ENCODE results near the gene PPP1R10.
"Not testable (repeated sequence)": the region's sequence is repeated elsewhere in the genome, so short reads cannot be mapped to it uniquely, and the experiment has no call there.

PPP1R10 gene

DNA sequence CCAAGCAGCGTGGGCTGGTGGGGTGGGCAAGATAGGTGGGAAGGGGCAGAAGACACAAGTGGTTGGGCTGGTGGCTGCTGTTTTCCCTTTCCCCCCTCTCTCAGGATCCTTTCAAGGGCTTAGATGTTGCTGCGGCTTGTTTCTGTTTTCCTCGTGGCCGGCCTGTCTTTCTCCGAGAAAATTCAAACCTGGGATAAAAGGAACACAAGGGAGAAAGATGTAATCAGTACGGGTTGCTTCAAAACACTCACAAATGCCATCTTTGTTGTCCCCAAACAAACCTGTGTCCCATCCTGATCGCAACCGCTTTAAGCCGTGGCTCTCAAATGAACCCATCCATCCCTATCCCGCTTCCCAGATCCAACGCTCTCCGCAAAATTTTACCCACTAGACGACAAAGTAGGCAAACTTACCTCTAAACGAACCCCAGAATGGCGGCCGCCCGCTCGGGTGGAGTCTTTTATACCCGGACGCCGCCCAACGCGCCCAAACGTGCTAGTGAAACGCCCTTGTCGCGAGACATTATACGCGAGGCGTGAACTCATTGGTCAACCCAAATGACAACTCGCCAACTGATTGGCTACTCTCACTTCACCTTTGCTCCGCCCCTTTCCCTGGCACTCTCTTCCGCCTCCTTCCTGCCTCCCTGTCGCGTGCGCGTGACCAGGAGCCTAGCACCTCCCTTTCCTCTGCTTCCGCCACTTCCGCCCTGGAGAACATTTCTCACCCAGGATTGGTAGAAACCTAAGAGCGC is at the start of gene PPP1R10:
Gene PPP1R10 (minus strand): TSS at position 433 of the 754 bp plus-strand sequence. CDS start 7,299 bp downstream, outside the sequence.
- in situ Hi-C loops (cut with MboI; ENCODE audit: low sequenced_read_pairs), result no loop called here

- in situ Hi-C loops (cut with MboI; ENCODE audit: low sequenced_read_pairs), result not testable (repeated sequence)
Measured at GRCh38 chr6:30666300-30666699, 49.3 kb upstream of the PPP1R10 start.

DNA sequence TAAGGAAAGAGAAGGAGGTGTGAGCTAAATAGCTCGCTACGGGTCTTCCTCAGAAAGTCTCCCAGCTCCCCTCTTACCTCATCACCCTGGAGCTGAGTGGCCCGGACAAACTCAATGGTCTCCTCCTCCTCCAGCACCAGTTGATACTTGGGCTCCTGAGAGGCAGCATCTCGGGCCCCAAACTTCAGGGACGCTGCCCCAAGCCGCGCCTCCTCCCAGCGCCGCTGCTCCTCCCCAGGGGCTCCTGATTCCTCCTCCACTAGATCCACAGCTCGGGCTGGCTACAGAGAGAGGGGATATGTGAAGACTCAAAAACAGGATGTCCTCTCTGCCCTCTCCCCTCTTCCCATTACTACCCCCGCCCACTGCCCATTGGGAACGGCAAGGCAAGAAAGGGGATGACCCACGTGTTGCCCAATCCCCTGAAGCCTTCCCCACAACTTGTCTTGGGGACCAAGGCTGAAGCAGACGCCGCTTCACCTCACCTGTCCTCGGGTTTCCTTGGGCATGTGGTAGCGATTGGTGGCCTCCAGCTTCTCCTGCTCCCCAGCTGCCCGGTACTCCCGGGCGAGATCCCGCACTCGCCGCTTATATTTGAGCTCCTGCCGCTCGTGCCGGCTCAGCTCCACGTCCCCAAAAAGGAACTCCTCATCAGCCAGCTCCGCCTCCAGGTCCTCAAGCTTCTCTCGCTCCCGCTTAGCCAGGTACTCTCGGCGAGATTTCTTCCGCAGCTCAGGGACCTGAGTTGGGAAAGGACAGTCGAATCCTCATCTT is 48.1 kb upstream of the PPP1R10 start:
- in situ Hi-C loops (cut with MboI; ENCODE audit: low sequenced_read_pairs), result no loop called here

DNA sequence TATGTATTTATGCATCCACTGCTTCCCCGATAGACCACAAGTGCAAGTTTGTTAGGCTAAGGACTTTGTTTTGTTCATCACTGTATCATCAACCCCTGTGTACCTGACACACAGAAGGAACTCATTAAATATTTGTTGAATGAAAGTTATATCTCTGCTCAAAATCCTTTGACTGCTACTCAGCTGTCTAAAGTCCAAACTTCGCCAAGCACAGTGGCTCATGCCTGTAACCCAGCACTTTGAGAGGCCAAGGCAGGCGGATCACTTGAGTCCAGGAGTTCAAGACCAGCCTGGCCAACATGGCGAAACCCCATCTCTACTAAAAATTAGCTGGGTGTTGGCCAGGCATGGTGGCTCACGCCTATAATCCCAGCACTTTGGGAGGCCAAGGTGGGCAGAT is 40.9 kb upstream of the PPP1R10 start:
- in situ Hi-C loops (cut with MboI; ENCODE audit: low sequenced_read_pairs), result not testable (repeated sequence)

DNA sequence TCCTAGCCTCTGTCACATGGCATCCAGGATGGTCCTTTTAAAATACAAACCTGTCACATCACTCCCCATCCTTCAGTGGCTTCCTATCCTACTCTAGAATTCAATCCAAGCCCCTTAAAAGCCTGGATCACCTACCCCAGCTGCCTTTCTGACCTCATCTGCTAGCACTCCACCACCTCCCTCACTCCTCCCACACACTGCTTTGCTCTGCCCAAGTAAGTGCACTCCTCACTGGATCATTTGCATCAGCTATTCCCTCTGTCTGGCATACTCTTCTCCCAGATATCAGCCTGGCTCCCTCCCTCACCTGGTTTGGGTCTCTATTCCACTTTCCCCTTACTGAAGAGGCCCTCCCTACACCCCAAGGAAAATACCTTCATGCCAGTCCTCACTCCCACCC is 40.4 kb upstream of the PPP1R10 start:
- in situ Hi-C loops (cut with MboI; ENCODE audit: low sequenced_read_pairs), result no loop called here

DNA sequence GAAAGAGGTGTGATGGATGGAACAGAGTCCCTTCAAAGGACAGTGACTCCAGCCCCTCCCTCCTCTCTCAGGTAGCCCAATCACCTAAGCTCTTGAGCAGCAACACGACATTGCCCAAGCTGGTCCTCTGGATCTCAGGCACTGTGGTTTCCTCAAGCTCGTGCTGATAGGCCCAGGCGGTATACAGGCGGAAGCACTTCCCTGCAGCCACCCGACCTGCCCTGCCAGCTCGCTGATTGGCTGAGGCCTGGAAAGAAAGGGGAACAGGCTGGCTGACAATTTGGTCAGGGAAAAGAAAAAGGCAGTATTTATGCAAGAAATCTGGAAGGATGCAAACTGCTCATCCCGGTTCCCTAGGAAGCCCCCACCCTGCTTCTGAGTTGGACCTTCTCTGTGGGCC is 39.5 kb upstream of the PPP1R10 start:
- in situ Hi-C loops (cut with MboI; ENCODE audit: low sequenced_read_pairs), result no loop called here

- in situ Hi-C loops (cut with MboI; ENCODE audit: low sequenced_read_pairs), result no loop called here
Measured at GRCh38 chr6:30655743-30656094, 38.7 kb upstream of the PPP1R10 start.

GRCh38 chr6:30654798-30655742 is 38.0 kb upstream of the PPP1R10 start:
- in situ Hi-C loops (cut with MboI; ENCODE audit: low sequenced_read_pairs), result no loop called here

GRCh38 chr6:30651143-30651542 is 34.1 kb upstream of the PPP1R10 start:
- in situ Hi-C loops (cut with MboI; ENCODE audit: low sequenced_read_pairs), result no loop called here

DNA sequence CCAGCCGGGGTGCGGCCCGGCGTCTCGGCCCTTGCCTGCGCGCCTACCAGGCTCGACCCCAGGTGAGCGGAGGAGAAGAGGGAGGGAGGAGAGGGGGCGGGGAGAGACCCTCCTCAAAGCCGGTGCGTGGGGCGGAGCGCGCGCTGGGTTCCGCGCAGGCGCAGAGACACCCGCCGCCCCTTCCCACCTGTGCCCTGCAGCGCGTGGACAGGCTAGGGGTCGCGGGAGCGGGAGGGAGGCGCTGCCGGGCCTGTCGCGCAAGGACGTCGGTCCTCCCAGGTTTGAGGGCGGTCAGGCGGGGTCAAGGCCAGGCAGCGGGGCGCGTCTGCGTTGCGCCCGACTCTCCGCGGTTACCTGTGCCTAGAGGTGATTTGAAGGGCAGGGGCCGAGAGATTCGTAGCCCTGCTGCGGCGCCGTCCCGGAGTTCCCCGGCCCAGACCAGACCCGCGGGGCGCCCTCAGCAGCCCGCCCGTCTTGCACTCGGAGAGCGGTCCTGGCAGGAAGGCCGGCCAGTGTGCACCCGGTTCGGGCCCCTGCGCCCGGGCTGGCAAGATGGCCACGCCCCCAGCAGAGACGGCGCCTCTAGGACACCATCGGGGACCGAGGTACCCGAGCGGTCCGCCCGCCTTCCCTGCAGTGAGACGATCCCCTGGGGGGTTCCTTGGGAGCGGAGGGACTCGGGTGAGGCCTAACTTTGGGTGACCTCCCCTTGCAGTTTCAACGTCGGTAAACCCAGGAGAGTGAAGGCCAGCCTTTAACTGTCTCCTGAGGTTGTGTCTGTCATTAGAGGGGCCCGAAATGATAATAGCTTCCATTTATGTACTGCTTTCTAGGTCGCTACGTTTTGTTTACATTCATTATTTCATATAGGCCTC is 30.4 kb upstream of the PPP1R10 start:
- in situ Hi-C loops (cut with MboI; ENCODE audit: low sequenced_read_pairs), result no loop called here

DNA sequence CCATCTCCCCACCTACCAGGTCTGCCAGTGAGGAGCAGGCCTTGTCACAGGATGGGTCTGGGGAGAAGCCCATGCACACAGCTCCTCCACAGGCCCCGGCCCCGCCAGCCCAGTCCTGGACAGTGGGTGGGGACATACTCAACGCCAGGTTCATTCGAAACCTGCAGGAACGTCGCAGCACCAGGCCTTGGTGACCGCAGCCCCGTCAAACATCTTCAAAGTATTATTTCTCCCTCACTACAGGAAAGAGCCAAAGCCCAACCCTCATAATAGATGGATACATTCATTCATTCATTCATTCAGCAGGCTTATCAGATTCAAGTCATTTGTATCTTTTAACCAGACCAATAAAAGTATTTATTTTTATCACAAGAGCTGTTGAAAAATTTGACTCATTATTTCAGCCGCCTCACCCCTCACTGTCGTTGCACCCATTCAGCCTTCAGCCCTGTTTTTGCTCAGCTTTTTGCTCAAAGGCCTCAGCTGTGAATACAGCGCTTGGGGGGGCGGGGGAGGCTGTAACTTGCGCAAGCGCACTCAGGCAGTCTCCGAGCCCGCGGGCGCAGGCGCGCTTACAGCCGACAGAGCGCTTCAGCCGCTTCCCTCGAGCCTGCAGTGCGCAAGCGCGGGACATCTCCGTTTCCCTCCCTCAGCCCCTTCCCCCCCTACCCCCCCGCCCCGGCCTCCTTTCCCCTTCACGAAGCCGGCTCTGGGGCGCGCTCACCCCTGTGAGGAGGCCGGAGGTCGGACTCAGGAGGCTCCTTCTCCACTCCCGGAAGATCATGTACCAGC is 29.6 kb upstream of the PPP1R10 start, which contains the start of gene C6orf136:
Gene C6orf136 (plus strand): TSS at position 684 of the 792 bp plus-strand sequence. CDS start 99 bp downstream, at position 783.
- in situ Hi-C loops (cut with MboI; ENCODE audit: low sequenced_read_pairs), result no loop called here

GRCh38 chr6:30645989-30646388 is 28.9 kb upstream of the PPP1R10 start:
- in situ Hi-C loops (cut with MboI; ENCODE audit: low sequenced_read_pairs), result no loop called here

DNA sequence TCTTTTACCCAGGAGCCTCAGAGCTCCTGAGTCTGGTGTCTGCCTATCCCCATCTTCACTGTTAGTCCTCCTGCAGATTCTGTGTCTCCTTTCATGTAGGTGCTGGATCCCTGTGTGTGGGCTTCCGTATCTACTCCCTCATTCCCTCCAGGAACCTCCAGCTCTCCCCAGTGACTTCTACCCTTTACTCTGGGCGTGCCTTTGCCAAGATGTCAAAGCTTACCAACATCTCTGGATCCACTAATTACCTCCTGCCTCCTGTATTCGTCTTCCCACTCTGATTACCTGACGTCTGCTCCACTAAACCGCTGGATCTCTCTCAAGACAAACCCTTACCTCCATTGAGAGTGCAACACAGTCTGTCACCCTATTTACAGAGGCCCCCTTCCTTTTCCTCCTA is 27.7 kb upstream of the PPP1R10 start:
- in situ Hi-C loops (cut with MboI; ENCODE audit: low sequenced_read_pairs), result no loop called here

DNA sequence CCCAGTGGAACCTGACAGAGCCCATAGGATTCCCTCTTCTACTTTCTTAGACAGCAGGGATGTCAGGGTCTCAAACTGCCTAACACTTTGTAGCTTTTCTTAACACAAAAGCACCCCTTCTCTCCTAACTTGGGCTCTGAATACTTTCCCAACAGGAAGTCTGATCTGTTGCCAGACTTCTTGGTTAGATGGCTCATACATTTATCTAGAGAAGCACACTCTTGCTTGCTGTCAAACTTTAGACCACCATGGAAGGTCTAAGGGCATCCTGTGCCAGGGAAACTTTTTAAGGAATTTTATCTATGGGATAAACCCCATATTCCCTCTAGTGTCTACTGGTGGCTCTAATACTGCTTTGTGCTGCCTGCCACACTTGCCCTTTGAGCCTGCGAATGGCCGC is 26.6 kb upstream of the PPP1R10 start:
- in situ Hi-C loops (cut with MboI; ENCODE audit: low sequenced_read_pairs), result no loop called here

DNA sequence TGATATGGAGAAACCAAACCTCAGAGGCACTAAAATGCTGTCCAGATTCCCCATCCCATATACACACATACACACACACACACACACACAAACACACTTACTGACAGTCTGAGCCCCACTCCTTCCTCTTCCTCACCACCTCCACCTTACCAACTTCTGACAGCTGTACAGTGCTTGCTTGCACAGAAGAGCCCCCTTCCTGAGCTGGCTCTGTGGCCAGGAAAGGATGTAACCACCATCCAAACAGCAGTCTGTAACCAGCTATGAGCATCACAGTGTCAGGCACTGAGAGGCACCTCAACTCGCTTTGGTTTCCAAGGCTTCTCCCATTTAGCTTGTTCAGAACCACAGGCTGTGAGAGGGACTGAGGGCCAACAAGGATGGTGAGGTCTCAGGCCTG is 24.0 kb upstream of the PPP1R10 start:
- in situ Hi-C loops (cut with MboI; ENCODE audit: low sequenced_read_pairs), result no loop called here

DNA sequence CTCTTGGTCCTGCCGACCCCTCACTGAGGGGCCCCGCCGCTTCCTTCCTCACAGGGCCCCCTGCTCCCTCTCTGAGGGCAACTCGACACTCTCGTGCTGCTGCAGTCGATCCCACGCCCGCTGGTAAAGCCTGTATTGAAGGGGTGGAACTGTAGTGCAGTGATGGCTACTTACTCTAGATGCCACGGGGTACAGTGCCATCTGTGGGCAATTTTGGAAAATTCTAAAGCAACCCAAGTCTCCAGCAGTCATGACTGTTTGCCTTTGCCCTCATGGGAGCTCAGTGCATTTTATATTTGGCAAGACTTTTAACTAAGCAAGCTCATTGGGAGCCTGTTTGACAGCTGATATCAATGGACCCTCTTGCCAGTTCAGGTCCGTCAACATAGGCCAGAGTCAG is 23.4 kb upstream of the PPP1R10 start:
- in situ Hi-C loops (cut with MboI; ENCODE audit: low sequenced_read_pairs), result no loop called here

GRCh38 chr6:30635834-30636233 is 18.8 kb upstream of the PPP1R10 start:
- in situ Hi-C loops (cut with MboI; ENCODE audit: low sequenced_read_pairs), result no loop called here

GRCh38 chr6:30626484-30627366 is 9.7 kb upstream of the PPP1R10 start, which contains the start of gene ATAT1:
ATAT1 (plus strand) TSS chr6:30626874.
- in situ Hi-C loops (cut with MboI; ENCODE audit: low sequenced_read_pairs), result no loop called here

Measured in hTERT RPE-1 (cell line).